ENCODE results near the gene CYB5D1.
A peak's percentile ranks its signal among the peaks of the same experiment; 100 is the strongest.

The CYB5D1 gene

GRCh38 chr17:7848131-7848579 is 9.6 kb upstream of the CYB5D1 start:
- FAIRE-seq, result no peak
- TF ChIP-seq TAF1 (IDR thresholded peaks at IDR 0.05; ENCODE audit: borderline replicate concordance, low read depth, low read length), result no peak
- no peak for TF ChIP-seq POLR2AphosphoS5 (IDR thresholded peaks at IDR 0.05; ENCODE audit: low read depth, low read length)
- no peak for TF ChIP-seq POLR2A (IDR thresholded peaks at IDR 0.05; ENCODE audit: low read depth, low read length)
- DNase-seq (ENCODE audit: insufficient read length), result no peak

- no peak for FAIRE-seq
- no peak for DNase-seq (ENCODE audit: insufficient read length)
- TF ChIP-seq POLR2A (IDR thresholded peaks at IDR 0.05; ENCODE audit: low read depth, low read length), result no peak
- TF ChIP-seq POLR2AphosphoS5 (IDR thresholded peaks at IDR 0.05; ENCODE audit: low read depth, low read length), result no peak
- TF ChIP-seq TAF1 (IDR thresholded peaks at IDR 0.05; ENCODE audit: borderline replicate concordance, low read depth, low read length), result no peak
Measured at GRCh38 chr17:7848739-7849129, 9.1 kb upstream of the CYB5D1 start.

- TF ChIP-seq POLR2AphosphoS5 (IDR thresholded peaks at IDR 0.05; ENCODE audit: low read depth, low read length) (no peak), POLR2A (IDR thresholded peaks at IDR 0.05; ENCODE audit: low read depth, low read length) (no peak), TAF1 (IDR thresholded peaks at IDR 0.05; ENCODE audit: borderline replicate concordance, low read depth, low read length) (no peak)
- FAIRE-seq (no peak), DNase-seq (ENCODE audit: insufficient read length) (no peak)
Measured at GRCh38 chr17:7849130-7849750, 8.6 kb upstream of the CYB5D1 start.

GRCh38 chr17:7849751-7850504 is 7.9 kb upstream of the CYB5D1 start:
- TF ChIP-seq POLR2A (IDR thresholded peaks at IDR 0.05; ENCODE audit: low read depth, low read length) (no peak), POLR2AphosphoS5 (IDR thresholded peaks at IDR 0.05; ENCODE audit: low read depth, low read length) (no peak), TAF1 (IDR thresholded peaks at IDR 0.05; ENCODE audit: borderline replicate concordance, low read depth, low read length) (no peak)
- DNase-seq (ENCODE audit: insufficient read length), result no peak
- no peak for FAIRE-seq

- TF ChIP-seq TAF1 (IDR thresholded peaks at IDR 0.05; ENCODE audit: borderline replicate concordance, low read depth, low read length) (no peak), POLR2AphosphoS5 (IDR thresholded peaks at IDR 0.05; ENCODE audit: low read depth, low read length) (no peak), POLR2A (IDR thresholded peaks at IDR 0.05; ENCODE audit: low read depth, low read length) (no peak)
- peak; percentile 9 for FAIRE-seq
Measured at GRCh38 chr17:7850701-7851437, 6.9 kb upstream of the CYB5D1 start.

GRCh38 chr17:7851438-7852261 is 6.2 kb upstream of the CYB5D1 start:
- peak; percentile 89 for DNase-seq (ENCODE audit: insufficient read length)
- TF ChIP-seq TAF1 (IDR thresholded peaks at IDR 0.05; ENCODE audit: borderline replicate concordance, low read depth, low read length) (no peak), POLR2A (IDR thresholded peaks at IDR 0.05; ENCODE audit: low read depth, low read length) (peak; percentile 64), POLR2AphosphoS5 (IDR thresholded peaks at IDR 0.05; ENCODE audit: low read depth, low read length) (peak; percentile 51; the same call in 1 of the 2 replicates)
- peak; percentile 99 for FAIRE-seq

More at GRCh38 chr17:7850701-7851437, 6.9 kb upstream of the CYB5D1 start:
- no peak for DNase-seq (ENCODE audit: insufficient read length)

- FAIRE-seq (peak; percentile 63), DNase-seq (ENCODE audit: insufficient read length) (no peak)
- no peak for TF ChIP-seq TAF1 (IDR thresholded peaks at IDR 0.05; ENCODE audit: borderline replicate concordance, low read depth, low read length)
- TF ChIP-seq POLR2A (IDR thresholded peaks at IDR 0.05; ENCODE audit: low read depth, low read length), result no peak
- no peak; the same call in 1 of the 2 replicates for TF ChIP-seq POLR2AphosphoS5 (IDR thresholded peaks at IDR 0.05; ENCODE audit: low read depth, low read length)
Measured at GRCh38 chr17:7852262-7852670, 5.5 kb upstream of the CYB5D1 start.

- DNase-seq (ENCODE audit: insufficient read length) (no peak), FAIRE-seq (no peak)
- TF ChIP-seq POLR2AphosphoS5 (IDR thresholded peaks at IDR 0.05; ENCODE audit: low read depth, low read length), result no peak
- TF ChIP-seq POLR2A (IDR thresholded peaks at IDR 0.05; ENCODE audit: low read depth, low read length), result no peak
- TF ChIP-seq TAF1 (IDR thresholded peaks at IDR 0.05; ENCODE audit: borderline replicate concordance, low read depth, low read length), result no peak
Measured at GRCh38 chr17:7852919-7853690, 4.7 kb upstream of the CYB5D1 start.

- no peak for FAIRE-seq
Measured at GRCh38 chr17:7853691-7854038, 4.1 kb upstream of the CYB5D1 start.

More at GRCh38 chr17:7853691-7854038, 4.1 kb upstream of the CYB5D1 start:
- TF ChIP-seq TAF1 (IDR thresholded peaks at IDR 0.05; ENCODE audit: borderline replicate concordance, low read depth, low read length), result no peak
- TF ChIP-seq POLR2AphosphoS5 (IDR thresholded peaks at IDR 0.05; ENCODE audit: low read depth, low read length), result no peak
- no peak for TF ChIP-seq POLR2A (IDR thresholded peaks at IDR 0.05; ENCODE audit: low read depth, low read length)
- DNase-seq (ENCODE audit: insufficient read length), result no peak

Measured in GM12892 (cell line).